ENCODE data around the gene MME.

- TF ChIP-seq CTCF (IDR thresholded peaks at IDR 0.05) (no peak), ZFX (IDR thresholded peaks at IDR 0.05; ENCODE audit: borderline replicate concordance) (no peak)
These were observed 117.7 kb downstream of the MME start for GRCh38 chr3:155197786-155198185.

All from 22Rv1 (cell line).